ENCODE data around the gene TMPRSS11B.

DNA sequence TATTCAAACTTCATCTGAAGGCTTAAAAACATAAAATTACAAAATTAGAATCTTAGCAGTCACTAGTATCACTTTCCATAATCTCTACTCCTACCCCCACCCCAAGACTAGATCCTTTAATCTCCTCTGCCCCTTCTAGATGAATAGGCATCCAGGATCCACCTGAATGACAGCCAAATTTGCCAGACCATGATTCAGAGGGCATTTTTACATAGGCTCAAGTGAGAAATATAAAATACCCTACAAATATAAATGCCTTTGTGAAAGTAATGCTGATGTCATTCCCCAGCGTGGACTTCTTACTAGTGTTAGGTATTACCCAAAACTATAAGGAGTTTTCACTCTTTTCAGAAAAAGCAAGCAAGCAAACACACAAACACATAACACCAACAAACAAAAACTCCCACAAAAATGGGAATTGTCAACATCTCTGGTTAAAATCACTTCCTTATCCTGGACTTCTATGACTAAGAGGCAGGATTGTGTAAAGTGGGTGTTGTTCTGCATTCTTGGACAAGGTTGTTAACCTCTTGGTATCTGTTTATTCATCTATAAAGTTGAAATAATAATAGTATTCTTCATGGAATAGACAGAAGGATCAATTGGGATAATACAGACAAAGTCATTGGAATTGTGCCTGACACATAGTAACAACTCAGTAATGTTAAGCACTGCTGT, 64.5 kb downstream of the TMPRSS11B start:
- TF ChIP-seq, protein P1, sequence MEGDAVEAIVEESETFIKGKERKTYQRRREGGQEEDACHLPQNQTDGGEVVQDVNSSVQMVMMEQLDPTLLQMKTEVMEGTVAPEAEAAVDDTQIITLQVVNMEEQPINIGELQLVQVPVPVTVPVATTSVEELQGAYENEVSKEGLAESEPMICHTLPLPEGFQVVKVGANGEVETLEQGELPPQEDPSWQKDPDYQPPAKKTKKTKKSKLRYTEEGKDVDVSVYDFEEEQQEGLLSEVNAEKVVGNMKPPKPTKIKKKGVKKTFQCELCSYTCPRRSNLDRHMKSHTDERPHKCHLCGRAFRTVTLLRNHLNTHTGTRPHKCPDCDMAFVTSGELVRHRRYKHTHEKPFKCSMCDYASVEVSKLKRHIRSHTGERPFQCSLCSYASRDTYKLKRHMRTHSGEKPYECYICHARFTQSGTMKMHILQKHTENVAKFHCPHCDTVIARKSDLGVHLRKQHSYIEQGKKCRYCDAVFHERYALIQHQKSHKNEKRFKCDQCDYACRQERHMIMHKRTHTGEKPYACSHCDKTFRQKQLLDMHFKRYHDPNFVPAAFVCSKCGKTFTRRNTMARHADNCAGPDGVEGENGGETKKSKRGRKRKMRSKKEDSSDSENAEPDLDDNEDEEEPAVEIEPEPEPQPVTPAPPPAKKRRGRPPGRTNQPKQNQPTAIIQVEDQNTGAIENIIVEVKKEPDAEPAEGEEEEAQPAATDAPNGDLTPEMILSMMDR (IDR thresholded peaks at IDR 0.05; ENCODE audit: low read length): no peak
- TF ChIP-seq EZH2 (optimal IDR thresholded peaks at IDR 0.05; ENCODE audit: low read depth, low read length): no peak

All from MM.1S (cell line).